Panc1 (cell line): Measurements from ENCODE around the gene GFM1.

Source experiments
- POLR2AphosphoS5 ChIP-seq: IDR thresholded peaks from 2 replicates; pipeline ENCODE4 v1.6.1; 2012; ENCODE audit warnings: mild to moderate bottlenecking, low read depth, low read length, moderate library complexity
- TCF7L2 ChIP-seq: IDR thresholded peaks from 2 replicates; pipeline ENCODE4 v1.6.1; 2011; ENCODE audit warnings: mild to moderate bottlenecking, low read depth, low read length, inconsistent platforms
- TF ChIP-seq, protein P1 (sequence below): fragments of 450-650 bp; IDR thresholded peaks from 2 replicates; pipeline ENCODE4 v1.5.1; 2017; ENCODE audit warnings: mild to moderate bottlenecking
- TF ChIP-seq, protein P2 (sequence below), 2 experiments: IDR thresholded peaks; 2 replicates each; pipeline ENCODE4 v1.6.1; 2011 to 2012; ENCODE audit warnings: low read depth in 2 of 2, control low read depth in 1 of 2, low read length in 1 of 2, mild to moderate bottlenecking in 1 of 2, moderate library complexity in 1 of 2; ENCODE audit not compliant: insufficient read depth in 1 of 2

DNA sequence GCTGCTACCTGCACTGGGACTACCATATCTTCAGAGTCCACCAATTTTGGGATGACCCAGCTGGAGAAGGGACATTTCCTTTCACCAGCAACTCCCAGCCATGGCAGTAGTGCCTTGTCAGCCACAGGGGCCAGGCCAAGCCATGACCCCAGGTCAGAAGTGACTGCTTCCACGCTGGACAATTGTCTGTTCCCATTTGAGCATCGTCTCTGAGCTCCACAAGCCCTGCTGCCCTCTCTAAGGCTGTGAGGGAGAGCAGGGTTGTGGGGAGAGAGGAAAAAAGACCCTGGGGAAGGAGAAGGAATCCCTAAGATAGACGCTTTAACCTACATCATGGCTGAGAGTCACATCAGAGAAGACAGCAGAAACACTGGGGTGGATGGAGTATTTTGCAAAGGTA, 95.3 kb downstream of the GFM1 start:
- TF ChIP-seq, protein P1, sequence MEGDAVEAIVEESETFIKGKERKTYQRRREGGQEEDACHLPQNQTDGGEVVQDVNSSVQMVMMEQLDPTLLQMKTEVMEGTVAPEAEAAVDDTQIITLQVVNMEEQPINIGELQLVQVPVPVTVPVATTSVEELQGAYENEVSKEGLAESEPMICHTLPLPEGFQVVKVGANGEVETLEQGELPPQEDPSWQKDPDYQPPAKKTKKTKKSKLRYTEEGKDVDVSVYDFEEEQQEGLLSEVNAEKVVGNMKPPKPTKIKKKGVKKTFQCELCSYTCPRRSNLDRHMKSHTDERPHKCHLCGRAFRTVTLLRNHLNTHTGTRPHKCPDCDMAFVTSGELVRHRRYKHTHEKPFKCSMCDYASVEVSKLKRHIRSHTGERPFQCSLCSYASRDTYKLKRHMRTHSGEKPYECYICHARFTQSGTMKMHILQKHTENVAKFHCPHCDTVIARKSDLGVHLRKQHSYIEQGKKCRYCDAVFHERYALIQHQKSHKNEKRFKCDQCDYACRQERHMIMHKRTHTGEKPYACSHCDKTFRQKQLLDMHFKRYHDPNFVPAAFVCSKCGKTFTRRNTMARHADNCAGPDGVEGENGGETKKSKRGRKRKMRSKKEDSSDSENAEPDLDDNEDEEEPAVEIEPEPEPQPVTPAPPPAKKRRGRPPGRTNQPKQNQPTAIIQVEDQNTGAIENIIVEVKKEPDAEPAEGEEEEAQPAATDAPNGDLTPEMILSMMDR: no peak
- TF ChIP-seq, protein P2, sequence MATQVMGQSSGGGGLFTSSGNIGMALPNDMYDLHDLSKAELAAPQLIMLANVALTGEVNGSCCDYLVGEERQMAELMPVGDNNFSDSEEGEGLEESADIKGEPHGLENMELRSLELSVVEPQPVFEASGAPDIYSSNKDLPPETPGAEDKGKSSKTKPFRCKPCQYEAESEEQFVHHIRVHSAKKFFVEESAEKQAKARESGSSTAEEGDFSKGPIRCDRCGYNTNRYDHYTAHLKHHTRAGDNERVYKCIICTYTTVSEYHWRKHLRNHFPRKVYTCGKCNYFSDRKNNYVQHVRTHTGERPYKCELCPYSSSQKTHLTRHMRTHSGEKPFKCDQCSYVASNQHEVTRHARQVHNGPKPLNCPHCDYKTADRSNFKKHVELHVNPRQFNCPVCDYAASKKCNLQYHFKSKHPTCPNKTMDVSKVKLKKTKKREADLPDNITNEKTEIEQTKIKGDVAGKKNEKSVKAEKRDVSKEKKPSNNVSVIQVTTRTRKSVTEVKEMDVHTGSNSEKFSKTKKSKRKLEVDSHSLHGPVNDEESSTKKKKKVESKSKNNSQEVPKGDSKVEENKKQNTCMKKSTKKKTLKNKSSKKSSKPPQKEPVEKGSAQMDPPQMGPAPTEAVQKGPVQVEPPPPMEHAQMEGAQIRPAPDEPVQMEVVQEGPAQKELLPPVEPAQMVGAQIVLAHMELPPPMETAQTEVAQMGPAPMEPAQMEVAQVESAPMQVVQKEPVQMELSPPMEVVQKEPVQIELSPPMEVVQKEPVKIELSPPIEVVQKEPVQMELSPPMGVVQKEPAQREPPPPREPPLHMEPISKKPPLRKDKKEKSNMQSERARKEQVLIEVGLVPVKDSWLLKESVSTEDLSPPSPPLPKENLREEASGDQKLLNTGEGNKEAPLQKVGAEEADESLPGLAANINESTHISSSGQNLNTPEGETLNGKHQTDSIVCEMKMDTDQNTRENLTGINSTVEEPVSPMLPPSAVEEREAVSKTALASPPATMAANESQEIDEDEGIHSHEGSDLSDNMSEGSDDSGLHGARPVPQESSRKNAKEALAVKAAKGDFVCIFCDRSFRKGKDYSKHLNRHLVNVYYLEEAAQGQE (IDR thresholded peaks at IDR 0.05; ENCODE audit: insufficient read depth in 1 of 2, low read depth in 2 of 2, low read length in 1 of 2): no peak
- TF ChIP-seq TCF7L2: no peak
- no peak for TF ChIP-seq POLR2AphosphoS5
